Mucosa of rectum (tissue), 2 donors: Measurements from ENCODE around the gene ADCY6.
"Not testable (repeated sequence)": the region's sequence is repeated elsewhere in the genome, so short reads cannot be mapped to it uniquely, and the experiment has no call there.

ENCODE experiments used
- H3K27ac ChIP-seq, 2 donors: one replicate each; pipeline ENCODE4 v1.7.0; 2013; ENCODE audit warnings: inconsistent platforms in 2 of 2, low read depth in 2 of 2, low read length in 2 of 2
- H3K27me3 ChIP-seq, 2 donors: one replicate each; pipeline ENCODE4 v1.7.0; 2013; ENCODE audit warnings: low read length in 2 of 2; ENCODE audit not compliant: control insufficient read depth in 2 of 2, insufficient read depth in 2 of 2
- H3K36me3 ChIP-seq, 2 donors: one replicate each; pipeline ENCODE4 v1.7.0; 2013; ENCODE audit warnings: low read length in 2 of 2; ENCODE audit not compliant: control insufficient read depth in 2 of 2, insufficient read depth in 2 of 2
- H3K4me1 ChIP-seq, 2 donors: one replicate each; pipeline ENCODE4 v1.7.0; 2013; ENCODE audit warnings: low read length in 2 of 2, mild to moderate bottlenecking in 1 of 2; ENCODE audit not compliant: control insufficient read depth in 2 of 2, insufficient read depth in 2 of 2
- H3K4me3 ChIP-seq, 2 donors: one replicate each; pipeline ENCODE4 v1.7.0; 2013; ENCODE audit warnings: low read length in 2 of 2
- H3K9ac ChIP-seq, 2 donors: one replicate each; pipeline ENCODE4 v1.7.0; 2013; ENCODE audit warnings: low read length in 2 of 2, low read depth in 1 of 2, mild to moderate bottlenecking in 1 of 2
- H3K9me3 ChIP-seq, 2 donors: one replicate each; pipeline ENCODE4 v1.7.0; 2013; ENCODE audit warnings: low read length in 2 of 2; ENCODE audit not compliant: control insufficient read depth in 2 of 2
- donor health status: healthy.
- donor health status: Normal muscosa, but diverticular disease.

ADCY6 gene

GRCh38 chr12:48758186-48758585, 30.7 kb downstream of the ADCY6 start:
- no peak overlapping the region for H3K9ac ChIP-seq
- no peak overlapping the region for H3K4me3 ChIP-seq
- H3K4me1 ChIP-seq, result no peaks in the 10 kb centered on the region
- no peaks in the 10 kb centered on the region for H3K9me3 ChIP-seq
- H3K36me3 ChIP-seq, result no peaks in the 10 kb centered on the region
- no peak overlapping the region for H3K27ac ChIP-seq
- H3K27me3 ChIP-seq, result no peaks in the 10 kb centered on the region

- Histone ChIP-seq H3K27me3 (no peaks in the 10 kb centered on the region), H3K9ac (no peak overlapping the region)
Observed at GRCh38 chr12:48750769-48751356, 38.0 kb downstream of the ADCY6 start.

GRCh38 chr12:48750215-48750614, 38.7 kb downstream of the ADCY6 start:
- H3K36me3 ChIP-seq, result no peaks in the 10 kb centered on the region
- no peak overlapping the region for H3K27ac ChIP-seq
- no peaks in the 10 kb centered on the region for H3K27me3 ChIP-seq
- H3K9me3 ChIP-seq, result no peaks in the 10 kb centered on the region
- H3K4me1 ChIP-seq, result no peaks in the 10 kb centered on the region
- H3K9ac ChIP-seq, result no peak overlapping the region
- H3K4me3 ChIP-seq, result no peak overlapping the region

More at GRCh38 chr12:48750769-48751356, 38.0 kb downstream of the ADCY6 start:
- no peaks in the 10 kb centered on the region for H3K36me3 ChIP-seq
- H3K27ac ChIP-seq, result no peak overlapping the region
- H3K9me3 ChIP-seq, result no peaks in the 10 kb centered on the region
- no peak overlapping the region for H3K4me3 ChIP-seq
- no peaks in the 10 kb centered on the region for H3K4me1 ChIP-seq

GRCh38 chr12:48744251-48745008, 44.5 kb downstream of the ADCY6 start:
- Histone ChIP-seq H3K36me3 (no peaks in the 10 kb centered on the region), H3K9ac (no peak overlapping the region), H3K27me3 (peaks cover 0 to 4% of the 10 kb centered on the region in 2 donors), H3K4me3 (no peak overlapping the region), H3K4me1 (no peaks in the 10 kb centered on the region), H3K9me3 (no peaks in the 10 kb centered on the region), H3K27ac (no peak overlapping the region)

- no peaks in the 10 kb centered on the region for H3K36me3 ChIP-seq
- H3K9me3 ChIP-seq, result no peaks in the 10 kb centered on the region
- no peaks in the 10 kb centered on the region for H3K4me1 ChIP-seq
- H3K27ac ChIP-seq, result no peak overlapping the region
- H3K4me3 ChIP-seq, result no peak overlapping the region
- no peak overlapping the region for H3K9ac ChIP-seq
- peaks cover 0 to 4% of the 10 kb centered on the region in 2 donors for H3K27me3 ChIP-seq
Observed at GRCh38 chr12:48739618-48740269, 49.1 kb downstream of the ADCY6 start.

GRCh38 chr12:48736456-48736855, 52.4 kb downstream of the ADCY6 start:
- Histone ChIP-seq H3K9me3 (no peaks in the 10 kb centered on the region), H3K27me3 (peaks cover 0 to 4% of the 10 kb centered on the region in 2 donors), H3K27ac (no peak overlapping the region), H3K36me3 (no peaks in the 10 kb centered on the region), H3K9ac (no peak overlapping the region), H3K4me3 (no peak overlapping the region), H3K4me1 (no peaks in the 10 kb centered on the region)

GRCh38 chr12:48728807-48729206, 60.1 kb downstream of the ADCY6 start:
- Histone ChIP-seq H3K4me1 (no peaks in the 10 kb centered on the region), H3K9ac (no peak overlapping the region), H3K27ac (no peak overlapping the region), H3K36me3 (no peaks in the 10 kb centered on the region), H3K27me3 (no peaks in the 10 kb centered on the region), H3K4me3 (no peak overlapping the region), H3K9me3 (no peaks in the 10 kb centered on the region)

GRCh38 chr12:48720737-48721136, 68.2 kb downstream of the ADCY6 start:
- not testable (repeated sequence) for H3K27me3 ChIP-seq, H3K27ac ChIP-seq, H3K4me3 ChIP-seq, H3K9me3 ChIP-seq, H3K9ac ChIP-seq, H3K36me3 ChIP-seq, H3K4me1 ChIP-seq

- not testable (repeated sequence) for H3K27me3 ChIP-seq, H3K4me3 ChIP-seq, H3K36me3 ChIP-seq
Observed at GRCh38 chr12:48720171-48720570, 68.7 kb downstream of the ADCY6 start.

GRCh38 chr12:48719002-48719401, 69.9 kb downstream of the ADCY6 start:
- H3K9ac ChIP-seq, H3K9me3 ChIP-seq, H3K36me3 ChIP-seq, H3K4me3 ChIP-seq, H3K27me3 ChIP-seq, H3K27ac ChIP-seq: not testable (repeated sequence)
- peaks cover 14 to 19% of the 10 kb centered on the region in 2 donors for H3K4me1 ChIP-seq

More at GRCh38 chr12:48720171-48720570, 68.7 kb downstream of the ADCY6 start:
- H3K27ac ChIP-seq, H3K9me3 ChIP-seq, H3K9ac ChIP-seq: not testable (repeated sequence)
- H3K4me1 ChIP-seq, result peaks cover 6 to 14% of the 10 kb centered on the region in 2 donors
